Umbilical cord (tissue), 2 donors: ENCODE data around the gene NHEJ1. TPM values are rescaled to one million over a fixed set of nuclear protein-coding genes. Genes with fewer than 3 reads are reported as not detected.
A peak's percentile ranks its signal among the peaks of the same experiment; 100 is the strongest.

Experiments
- DNase-seq: peaks from one replicate; pipeline ENCODE4 v3.0.0-alpha.2; 2015; ENCODE audit warnings: low spot score
- total RNA-seq: library from RNA; depleted of rRNA; stranded (reverse); fragments of >200 nt; gene quantifications from one replicate; pipeline ENCODE4 v1.2.3, GENCODE V29; 2014; ENCODE audit warnings: low replicate concordance; ENCODE audit not compliant: insufficient read depth

NHEJ1 gene
- total RNA-seq, 1 donor from 2014 or later: 13.0 TPM

DNA sequence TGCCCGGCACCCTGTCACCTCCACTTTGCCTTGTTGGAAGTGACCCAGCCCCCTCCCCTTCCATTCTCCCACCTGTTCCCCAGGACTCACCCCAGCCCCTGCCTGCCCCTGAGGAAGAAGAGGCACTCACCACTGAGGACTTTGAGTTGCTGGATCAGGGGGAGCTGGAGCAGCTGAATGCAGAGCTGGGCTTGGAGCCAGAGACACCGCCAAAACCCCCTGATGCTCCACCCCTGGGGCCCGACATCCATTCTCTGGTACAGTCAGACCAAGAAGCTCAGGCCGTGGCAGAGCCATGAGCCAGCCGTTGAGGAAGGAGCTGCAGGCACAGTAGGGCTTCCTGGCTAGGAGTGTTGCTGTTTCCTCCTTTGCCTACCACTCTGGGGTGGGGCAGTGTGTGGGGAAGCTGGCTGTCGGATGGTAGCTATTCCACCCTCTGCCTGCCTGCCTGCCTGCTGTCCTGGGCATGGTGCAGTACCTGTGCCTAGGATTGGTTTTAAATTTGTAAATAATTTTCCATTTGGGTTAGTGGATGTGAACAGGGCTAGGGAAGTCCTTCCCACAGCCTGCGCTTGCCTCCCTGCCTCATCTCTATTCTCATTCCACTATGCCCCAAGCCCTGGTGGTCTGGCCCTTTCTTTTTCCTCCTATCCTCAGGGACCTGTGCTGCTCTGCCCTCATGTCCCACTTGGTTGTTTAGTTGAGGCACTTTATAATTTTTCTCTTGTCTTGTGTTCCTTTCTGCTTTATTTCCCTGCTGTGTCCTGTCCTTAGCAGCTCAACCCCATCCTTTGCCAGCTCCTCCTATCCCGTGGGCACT, 21.9 kb upstream of the NHEJ1 start:
- no peak for DNase-seq

DNA sequence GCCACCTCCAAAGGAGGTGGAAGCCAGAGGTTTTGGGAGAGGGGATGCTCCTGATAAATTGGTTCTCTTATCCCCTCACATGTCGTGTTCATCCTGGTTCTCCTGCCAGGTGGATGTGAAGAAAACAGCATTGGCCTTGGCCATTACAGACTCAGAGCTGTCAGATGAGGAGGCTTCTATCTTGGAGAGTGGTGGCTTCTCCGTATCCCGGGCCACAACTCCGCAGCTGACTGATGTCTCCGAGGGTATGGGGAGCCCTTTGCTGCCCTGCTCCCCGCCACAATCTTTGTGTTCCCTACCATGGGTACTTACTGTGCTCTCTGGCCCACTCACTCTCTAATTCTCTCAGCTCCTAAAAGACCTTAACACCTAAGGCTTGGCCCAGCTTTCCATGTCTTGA, 20.9 kb upstream of the NHEJ1 start:
- no peak for DNase-seq

DNA sequence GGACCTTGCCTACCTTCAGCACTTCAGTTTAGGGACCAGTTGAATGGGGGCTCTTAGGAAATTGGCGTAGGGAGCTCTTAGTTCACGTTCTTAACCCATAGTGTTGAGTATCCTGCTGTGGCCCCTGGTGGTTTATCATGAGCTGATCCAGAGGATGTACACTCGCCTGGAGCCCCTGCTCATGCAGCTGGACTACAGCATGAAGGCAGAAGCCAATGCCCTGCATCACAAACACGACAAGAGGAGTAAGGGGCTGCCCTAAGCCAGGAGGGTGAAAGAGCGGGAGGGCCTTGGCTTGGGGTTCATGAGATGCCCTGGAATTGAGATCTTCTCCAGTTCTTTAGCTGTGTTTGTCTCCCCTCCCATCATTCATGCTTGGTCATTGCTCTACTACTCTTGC, 20.3 kb upstream of the NHEJ1 start:
- DNase-seq: no peak

- DNase-seq: no peak
These were observed 19.2 kb upstream of the NHEJ1 start for GRCh38 chr2:219179601-219180465.

GRCh38 chr2:219178377-219179175, 18.0 kb upstream of the NHEJ1 start:
- DNase-seq: no peak

GRCh38 chr2:219177552-219178376, 17.1 kb upstream of the NHEJ1 start, which contains the start of gene RETREG2:
TSS of gene RETREG2 (plus strand) at chr2:219178275. CDS start at chr2:219178353, 78 bp downstream.
- peak; percentile 94 for DNase-seq

GRCh38 chr2:219176818-219177551, 16.4 kb upstream of the NHEJ1 start, which contains the start of gene CNPPD1:
TSS of gene CNPPD1 (minus strand) at chr2:219176925. CDS start at chr2:219176828, 97 bp downstream.
- DNase-seq: peak; percentile 92

- DNase-seq: peak; percentile 49
These were observed 15.6 kb upstream of the NHEJ1 start for GRCh38 chr2:219175928-219176817.

- no peak for DNase-seq
These were observed 14.9 kb upstream of the NHEJ1 start for GRCh38 chr2:219175486-219175885.

GRCh38 chr2:219174801-219175200, 14.2 kb upstream of the NHEJ1 start:
- DNase-seq: no peak

DNA sequence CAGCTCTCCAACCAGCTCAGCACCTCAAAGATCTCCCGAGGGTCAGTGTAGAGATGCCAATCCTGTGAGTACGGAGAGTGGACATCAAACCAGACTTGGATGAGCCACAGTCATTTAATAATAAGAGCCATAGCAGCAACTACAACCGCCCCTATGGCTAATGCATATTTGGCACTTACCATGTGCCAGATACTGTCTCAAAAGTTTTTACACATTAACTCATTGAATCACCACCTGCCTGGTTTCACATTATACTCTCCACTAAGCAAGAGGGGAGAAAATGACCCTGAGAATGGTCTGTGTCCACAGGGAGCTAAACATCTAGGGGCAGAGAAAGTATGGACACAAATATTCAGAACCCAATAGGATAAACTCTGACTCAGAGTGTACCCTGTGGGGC, 13.5 kb upstream of the NHEJ1 start:
- DNase-seq: no peak

DNA sequence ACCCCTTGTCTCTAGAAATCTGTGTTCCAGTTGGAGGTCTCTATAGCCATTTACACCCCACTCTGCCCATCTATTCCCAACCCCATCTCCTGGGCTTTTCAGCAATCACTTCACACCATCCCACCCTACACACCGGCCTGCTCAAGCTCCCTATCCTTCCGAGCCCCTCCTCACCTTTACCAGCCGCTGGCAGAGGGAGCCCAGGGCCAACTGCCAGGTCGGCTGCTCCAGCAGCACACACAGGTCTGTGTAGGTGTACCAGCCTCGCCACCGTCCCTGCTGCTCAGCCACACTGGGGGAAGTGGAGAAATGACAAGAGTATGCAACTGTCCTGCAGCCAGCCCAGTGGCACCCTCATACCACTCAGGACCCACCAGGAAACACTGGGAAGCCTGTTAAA, 12.6 kb upstream of the NHEJ1 start:
- no peak for DNase-seq

DNA sequence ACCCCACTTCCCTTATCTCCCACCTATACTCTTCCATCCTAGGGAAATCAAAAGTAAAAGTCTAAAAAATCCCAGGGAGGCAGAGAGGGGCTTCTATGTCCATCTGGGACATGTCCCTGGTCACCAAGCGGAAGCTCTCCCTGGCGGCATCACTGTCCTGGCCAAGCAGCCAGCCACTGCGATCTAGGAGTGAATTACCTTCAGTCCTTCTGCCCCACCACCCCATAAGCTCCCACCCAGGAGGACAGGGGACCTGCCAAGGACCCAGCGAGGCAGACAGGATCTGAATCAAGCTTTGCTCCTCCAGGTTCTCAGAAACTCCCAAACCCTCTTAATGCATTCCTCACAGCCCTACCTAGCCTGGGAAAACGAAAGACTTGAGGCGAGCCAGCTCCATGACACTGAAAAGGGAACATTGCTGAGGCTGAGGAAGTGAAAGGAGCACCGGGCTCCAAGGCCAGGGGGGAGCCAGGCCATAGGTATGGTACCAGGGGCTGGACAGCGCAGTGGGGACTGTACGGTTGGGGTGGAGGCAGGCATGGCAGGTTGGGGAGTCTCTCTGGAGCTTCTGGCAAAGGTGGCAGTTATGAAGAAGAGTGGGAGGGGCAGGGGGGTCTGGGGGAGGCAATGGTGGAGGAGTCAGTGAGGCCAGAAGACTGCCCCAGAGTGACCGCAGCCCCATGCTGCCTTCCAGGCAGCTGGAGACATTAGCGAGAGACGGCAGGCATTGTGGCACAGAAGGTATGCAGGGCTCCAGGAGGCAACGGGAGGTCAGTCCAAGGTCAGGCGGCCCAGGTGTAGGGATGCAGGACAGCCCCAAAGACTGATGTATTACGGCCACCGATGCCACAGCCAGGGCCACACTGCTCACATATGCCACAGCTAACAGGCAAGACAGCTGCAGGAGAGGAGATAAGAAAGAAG, 11.9 kb upstream of the NHEJ1 start:
- DNase-seq: no peak

DNA sequence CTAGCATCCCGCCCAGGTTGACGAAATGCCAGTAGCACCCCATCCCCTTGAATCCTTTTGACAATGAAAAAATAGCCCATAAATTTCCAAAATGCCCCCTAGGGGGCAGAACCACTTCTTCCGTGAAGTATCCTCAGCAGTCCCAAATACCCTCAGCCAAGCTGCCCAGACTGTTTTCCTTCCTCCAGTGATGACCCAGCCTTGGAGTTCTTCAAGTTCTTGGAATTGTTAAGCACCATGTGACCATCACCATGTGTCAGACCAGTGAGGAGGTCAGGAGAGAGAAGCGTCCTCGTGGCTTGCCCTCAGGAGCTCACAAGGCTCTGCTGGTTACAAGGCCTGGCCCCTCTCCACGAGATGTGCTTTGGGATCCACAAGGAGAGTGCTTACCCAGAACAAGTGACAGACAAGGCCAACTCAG, 10.6 kb upstream of the NHEJ1 start:
- DNase-seq: peak; percentile 67

GRCh38 chr2:219169930-219170654, 9.5 kb upstream of the NHEJ1 start, which contains the start of gene SLC23A3:
TSS of gene SLC23A3 (minus strand) at chr2:219170029. CDS start at chr2:219169984, 45 bp downstream.
- no peak for DNase-seq

- no peak for DNase-seq
These were observed 8.3 kb upstream of the NHEJ1 start for GRCh38 chr2:219168932-219169331.

DNA sequence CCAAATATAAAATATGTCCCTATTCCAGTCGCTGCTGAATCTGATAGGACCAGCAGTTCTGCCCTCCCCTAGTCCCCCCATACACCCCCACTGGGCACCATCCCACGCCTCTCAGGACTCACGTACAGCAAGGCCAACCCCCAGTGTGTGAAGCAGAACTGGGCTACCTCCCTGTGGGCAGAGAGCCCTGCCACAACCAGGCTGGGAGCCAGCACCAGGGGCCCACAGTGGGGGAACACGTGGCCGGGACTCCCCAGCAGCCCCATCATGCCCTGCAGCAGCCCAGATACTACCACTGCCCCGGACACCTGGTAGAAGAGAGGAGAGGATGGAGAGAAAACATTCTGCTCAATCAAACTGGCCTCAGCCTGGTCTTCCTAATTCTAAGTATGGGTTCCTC, 7.9 kb upstream of the NHEJ1 start:
- DNase-seq: no peak
